Keratinocyte (primary cell): Measurements from ENCODE around the gene TENM3. TPM values are rescaled to one million over a fixed set of nuclear protein-coding genes. Genes with fewer than 3 reads are reported as not detected.

Experiments
- DNase-seq: peaks from one replicate; pipeline ENCODE4 v3.0.0-alpha.2; 2011; ENCODE audit warnings: low read depth, missing footprints, low spot score
- FAIRE-seq: peaks from 2 replicates; lab custom pipeline; 2011; peaks lifted over from hg19 to GRCh38; lab: Jason Lieb, UNC
- H2AFZ ChIP-seq: 2 replicates; pipeline ENCODE4 v1.6.0; 2012; ENCODE audit warnings: low read length, control low read depth, inconsistent platforms; ENCODE audit not compliant: control insufficient read depth
- H3K27ac ChIP-seq: 2 replicates; pipeline ENCODE4 v1.5.1; 2011; ENCODE audit warnings: low read length; ENCODE audit not compliant: control insufficient read depth, insufficient read depth
- H3K27me3 ChIP-seq: 3 replicates; pipeline ENCODE4 v1.6.0; 2011; ENCODE audit warnings: low read length; ENCODE audit not compliant: control insufficient read depth, insufficient read depth; ENCODE audit errors: extremely low read depth
- H3K36me3 ChIP-seq, 2 experiments: 2 replicates in 1 of 2; 3 replicates in 1 of 2; pipeline ENCODE4 v1.5.1; 2011; ENCODE audit warnings: low read length in 2 of 2, mild to moderate bottlenecking in 1 of 2; ENCODE audit not compliant: control insufficient read depth in 2 of 2, insufficient read depth in 2 of 2; ENCODE audit errors: extremely low read depth in 1 of 2
- H3K4me1 ChIP-seq: 3 replicates; pipeline ENCODE4 v1.5.1; 2011; ENCODE audit warnings: low read length; ENCODE audit not compliant: control insufficient read depth, insufficient read depth; ENCODE audit errors: extremely low read depth
- H3K4me2 ChIP-seq: 3 replicates; pipeline ENCODE4 v1.6.0; 2011; ENCODE audit warnings: low read depth, low read length; ENCODE audit not compliant: control insufficient read depth, insufficient read depth; ENCODE audit errors: extremely low read depth
- H3K4me3 ChIP-seq, 3 experiments: fragments of 200-600 bp in 1 of 3; sonication (generic) in 1 of 3; 2 replicates in 2 of 3; 3 replicates in 1 of 3; pipeline ENCODE4 v1.5.1; 2011 to 2016; ENCODE audit warnings: low read length in 3 of 3, mild to moderate bottlenecking in 3 of 3, control low read depth in 2 of 3, inconsistent platforms in 1 of 3, low read depth in 1 of 3, mixed read lengths in 1 of 3, mixed run types in 1 of 3, moderate library complexity in 1 of 3; ENCODE audit not compliant: control insufficient read depth in 2 of 3, insufficient read depth in 2 of 3; ENCODE audit errors: extremely low read depth in 1 of 3
- H3K79me2 ChIP-seq: 2 replicates; pipeline ENCODE4 v1.6.0; 2012; ENCODE audit warnings: low read length; ENCODE audit not compliant: control insufficient read depth, insufficient read depth
- H3K9ac ChIP-seq: 3 replicates; pipeline ENCODE4 v1.6.0; 2011; ENCODE audit warnings: low read length; ENCODE audit not compliant: control insufficient read depth, insufficient read depth; ENCODE audit errors: extremely low read depth
- H3K9me1 ChIP-seq: 3 replicates; pipeline ENCODE4 v1.6.0; 2011; ENCODE audit warnings: low read length; ENCODE audit not compliant: control insufficient read depth, insufficient read depth; ENCODE audit errors: extremely low read depth
- H3K9me3 ChIP-seq: 2 replicates; pipeline ENCODE4 v1.5.1; 2012; ENCODE audit warnings: low read depth, low read length; ENCODE audit not compliant: control insufficient read depth
- H4K20me1 ChIP-seq: 3 replicates; pipeline ENCODE4 v1.6.0; 2011; ENCODE audit warnings: low read length; ENCODE audit not compliant: control insufficient read depth, insufficient read depth; ENCODE audit errors: extremely low read depth
- EZH2 ChIP-seq: IDR thresholded peaks from one replicate; pipeline ENCODE4 v1.6.1; 2012; ENCODE audit warnings: inconsistent platforms, mild to moderate bottlenecking, low read length, moderate library complexity
- dilution Hi-C: fragments of 300-500 bp; cut with MboI; formaldehyde crosslinking; loops from one replicate; pipeline ENCODE4 v1.7.0; 2020; ENCODE audit warnings: low sequenced_read_pairs; ENCODE audit not compliant: extremely low pct_ligation_motif_present
- polyA plus RNA-seq, 5 experiments: library from polyadenylated mRNA; depleted of rRNA in 3 of 5; stranded (reverse) in 3 of 5; stranded (forward) in 1 of 5; unstranded in 1 of 5; fragments of >200 nt; gene quantifications; 1 replicate in 1 of 5; 2 replicates in 3 of 5; 3 replicates in 1 of 5; pipeline versions ENCODE4 v1.2.1 to v1.2.3, GENCODE V29; 2011 to 2012; ENCODE audit warnings: missing spikeins in 2 of 5, low read depth in 1 of 5, low replicate concordance in 1 of 5
- TF ChIP-seq, protein P1 (sequence below), 3 experiments: IDR thresholded peaks in 1 of 3; conservative IDR thresholded peaks in 1 of 3; optimal IDR thresholded peaks in 1 of 3; 2 replicates in 2 of 3; 3 replicates in 1 of 3; pipeline versions ENCODE3 to v1.5.1; 2011; ENCODE audit warnings: low read length in 3 of 3, mild to moderate bottlenecking in 3 of 3, moderate library complexity in 2 of 3, control low read depth in 1 of 3, inconsistent platforms in 1 of 3; ENCODE audit not compliant: insufficient read depth in 2 of 3; ENCODE audit errors: extremely low read depth in 1 of 3

The TENM3 gene
- polyA plus RNA-seq, 1 donor (not counting 4 experiments of a cell fraction or from before 2014, with no cell fraction given), result 17.0 TPM

DNA sequence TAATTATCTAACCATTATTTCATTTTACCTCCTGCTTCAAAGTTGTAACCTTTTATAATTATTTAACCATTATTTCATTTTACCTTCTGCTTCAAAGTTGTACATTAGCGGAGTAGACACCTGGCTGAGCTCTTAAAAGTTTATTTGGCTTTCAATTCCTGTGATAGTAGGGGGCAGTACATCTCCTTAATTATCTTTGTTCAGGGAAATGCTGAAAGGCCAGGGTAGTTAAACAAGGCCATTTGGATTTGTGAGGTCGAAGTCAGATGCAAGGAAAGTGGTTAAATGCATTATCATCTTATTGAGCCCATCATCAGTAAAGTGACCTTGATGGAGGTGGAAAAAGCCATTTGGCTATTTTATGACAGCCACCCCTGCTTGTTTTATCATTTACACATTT lies 210.6 kb downstream of the TENM3 start:
- Histone ChIP-seq H3K4me3 (no peak overlapping the region), H3K36me3 (no peaks in the 10 kb centered on the region), H2AFZ (no peak overlapping the region), H3K27me3 (no peaks in the 10 kb centered on the region), H4K20me1 (no peaks in the 10 kb centered on the region), H3K4me1 (no peaks in the 10 kb centered on the region), H3K9ac (no peak overlapping the region), H3K9me1 (no peaks in the 10 kb centered on the region), H3K79me2 (no peaks in the 10 kb centered on the region), H3K4me2 (no peak overlapping the region), H3K27ac (no peak overlapping the region), H3K9me3 (no peaks in the 10 kb centered on the region)
- no peak for DNase-seq
- TF ChIP-seq EZH2, result no peak
- TF ChIP-seq, protein P1, sequence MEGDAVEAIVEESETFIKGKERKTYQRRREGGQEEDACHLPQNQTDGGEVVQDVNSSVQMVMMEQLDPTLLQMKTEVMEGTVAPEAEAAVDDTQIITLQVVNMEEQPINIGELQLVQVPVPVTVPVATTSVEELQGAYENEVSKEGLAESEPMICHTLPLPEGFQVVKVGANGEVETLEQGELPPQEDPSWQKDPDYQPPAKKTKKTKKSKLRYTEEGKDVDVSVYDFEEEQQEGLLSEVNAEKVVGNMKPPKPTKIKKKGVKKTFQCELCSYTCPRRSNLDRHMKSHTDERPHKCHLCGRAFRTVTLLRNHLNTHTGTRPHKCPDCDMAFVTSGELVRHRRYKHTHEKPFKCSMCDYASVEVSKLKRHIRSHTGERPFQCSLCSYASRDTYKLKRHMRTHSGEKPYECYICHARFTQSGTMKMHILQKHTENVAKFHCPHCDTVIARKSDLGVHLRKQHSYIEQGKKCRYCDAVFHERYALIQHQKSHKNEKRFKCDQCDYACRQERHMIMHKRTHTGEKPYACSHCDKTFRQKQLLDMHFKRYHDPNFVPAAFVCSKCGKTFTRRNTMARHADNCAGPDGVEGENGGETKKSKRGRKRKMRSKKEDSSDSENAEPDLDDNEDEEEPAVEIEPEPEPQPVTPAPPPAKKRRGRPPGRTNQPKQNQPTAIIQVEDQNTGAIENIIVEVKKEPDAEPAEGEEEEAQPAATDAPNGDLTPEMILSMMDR (optimal IDR thresholded peaks at IDR 0.05 in 1 of 3, IDR thresholded peaks at IDR 0.05 in 1 of 3, conservative IDR thresholded peaks at IDR 0.05 in 1 of 3; ENCODE audit: extremely low read depth in 1 of 3, insufficient read depth in 2 of 3, low read length in 3 of 3), result no peak
- dilution Hi-C loops, result no loop called here
- no peak for FAIRE-seq

DNA sequence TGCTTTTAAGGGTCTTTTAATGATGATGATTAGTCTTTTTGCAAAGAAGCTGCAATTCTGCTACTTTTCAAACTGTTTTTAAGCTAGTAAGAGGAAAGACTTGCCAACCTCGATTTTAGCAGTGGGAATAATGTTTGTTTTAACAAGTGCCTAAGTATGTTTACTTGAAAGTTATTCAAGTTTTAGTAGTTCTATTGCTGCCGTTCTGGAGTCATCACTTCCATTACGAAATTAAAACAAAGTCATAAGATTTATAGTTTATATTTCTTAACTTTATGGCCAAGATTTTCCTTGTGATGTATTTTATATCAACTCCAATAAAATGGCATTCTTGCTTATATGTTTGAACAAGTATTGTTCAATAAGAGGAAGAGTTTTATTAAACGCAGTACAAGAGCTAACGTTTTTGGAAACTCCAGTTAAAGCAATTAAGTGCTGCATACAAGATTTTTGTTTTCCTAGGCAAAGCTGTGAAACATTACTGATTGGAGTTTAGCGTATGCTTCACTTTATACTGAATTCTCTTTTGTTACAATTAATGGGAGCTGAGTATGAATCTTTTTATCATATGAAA lies 211.3 kb downstream of the TENM3 start:
- H3K4me3 ChIP-seq, result no peak overlapping the region
- no peaks in the 10 kb centered on the region for H3K4me1 ChIP-seq
- H2AFZ ChIP-seq, result no peak overlapping the region
- H3K4me2 ChIP-seq, result no peak overlapping the region
- no peak overlapping the region for H3K27ac ChIP-seq
- H3K36me3 ChIP-seq, result no peaks in the 10 kb centered on the region
- TF ChIP-seq EZH2, result no peak
- TF ChIP-seq, protein P1 (optimal IDR thresholded peaks at IDR 0.05 in 1 of 3, IDR thresholded peaks at IDR 0.05 in 1 of 3, conservative IDR thresholded peaks at IDR 0.05 in 1 of 3; ENCODE audit: extremely low read depth in 1 of 3, insufficient read depth in 2 of 3, low read length in 3 of 3), result no peak
- H3K9me3 ChIP-seq, result no peaks in the 10 kb centered on the region
- no peak overlapping the region for H3K9ac ChIP-seq
- H3K79me2 ChIP-seq, result no peaks in the 10 kb centered on the region
- dilution Hi-C loops, result no loop called here
- no peak for FAIRE-seq
- no peaks in the 10 kb centered on the region for H3K9me1 ChIP-seq
- no peak for DNase-seq
- no peaks in the 10 kb centered on the region for H4K20me1 ChIP-seq
- no peaks in the 10 kb centered on the region for H3K27me3 ChIP-seq
